MM.1S (cell line): ENCODE data around the gene RHOT2.

Experiments
- CTCF ChIP-seq: fragments of 300-600 bp; sonication (generic); IDR thresholded peaks from 2 replicates; pipeline ENCODE4 v1.5.1; 2016; ENCODE audit warnings: antibody characterized with exemption, low read length, mixed read lengths
- EZH2 ChIP-seq: fragments of 300-600 bp; sonication (generic); optimal IDR thresholded peaks from 2 replicates; pipeline ENCODE3; 2017; ENCODE audit warnings: low read depth, mild to moderate bottlenecking, antibody characterized with exemption, low read length, mixed read lengths
- EZH2phosphoT487 ChIP-seq: fragments of 300-600 bp; sonication (generic); IDR thresholded peaks from 2 replicates; pipeline ENCODE4 v1.6.1; 2018; ENCODE audit warnings: antibody characterized with exemption, low read length

- TF ChIP-seq EZH2phosphoT487 (no peak), CTCF (no peak), EZH2 (no peak)
Measured at GRCh38 chr16:680625-680945, 12.7 kb downstream of the RHOT2 start.
